Frontal cortex (tissue), 4 donors: Measurements from ENCODE around the gene TRIM45. TPM values are rescaled to one million over a fixed set of nuclear protein-coding genes. Genes with fewer than 3 reads are reported as not detected.
A peak's percentile ranks its signal among the peaks of the same experiment; 100 is the strongest.

Experiments
- DNase-seq, 2 donors: peaks; one replicate each; pipeline ENCODE4 v3.0.0; 2012; ENCODE audit warnings: low spot score in 2 of 2
- FAIRE-seq: peaks from 2 replicates; lab custom pipeline; 2012; peaks lifted over from hg19 to GRCh38; lab: Jason Lieb, UNC
- small RNA-seq: library from RNA; depleted of rRNA; stranded (forward); fragments of <200 nt; gene quantifications from one replicate; pipeline ENCODE3, GENCODE V24; 2014
- total RNA-seq: library from RNA; depleted of rRNA; stranded (reverse); fragments of >200 nt; gene quantifications from one replicate; pipeline ENCODE4 v1.2.3, GENCODE V29; 2014
- donor health status: control.
- donor health status: control.
- donor health status: control.

Gene TRIM45
- total RNA-seq, 1 donor from 2014 or later: 3.7 TPM

GRCh38 chr1:117067533-117068370 is 53.8 kb downstream of the TRIM45 start:
- no peak for FAIRE-seq
- DNase-seq: peak; percentile 55 to 64

- DNase-seq (no peak), FAIRE-seq (no peak)
Observed at GRCh38 chr1:117066367-117066766, 55.2 kb downstream of the TRIM45 start.

- DNase-seq (no peak), FAIRE-seq (no peak)
Observed at GRCh38 chr1:117061986-117062415, 59.5 kb downstream of the TRIM45 start.

Small RNA genes within 50 kb of the gene (small RNA-seq; reads per million reads assigned to genes)
- 0.97 reads per million, percentile 64 among the genes with 10 or more reads in this experiment for gene MIR942

Other genes starting within 250 kb of the TRIM45 start
- 40.8 TPM for gene PTGFRN, start 211.8 kb downstream of the TRIM45 start, total RNA-seq
- 0.82 TPM for gene CD101, start 120.0 kb downstream of the TRIM45 start, total RNA-seq
- 3.3 TPM for gene TTF2, start 61.4 kb downstream of the TRIM45 start, total RNA-seq
- 0.41 TPM for gene VTCN1, start 89.2 kb upstream of the TRIM45 start, total RNA-seq
- gene MAN1A2, start 245.7 kb upstream of the TRIM45 start, total RNA-seq: 129 TPM